ENCODE measurements around the gene CNOT11.
A peak's percentile ranks its signal among the peaks of the same experiment; 100 is the strongest.

CNOT11 gene

DNA sequence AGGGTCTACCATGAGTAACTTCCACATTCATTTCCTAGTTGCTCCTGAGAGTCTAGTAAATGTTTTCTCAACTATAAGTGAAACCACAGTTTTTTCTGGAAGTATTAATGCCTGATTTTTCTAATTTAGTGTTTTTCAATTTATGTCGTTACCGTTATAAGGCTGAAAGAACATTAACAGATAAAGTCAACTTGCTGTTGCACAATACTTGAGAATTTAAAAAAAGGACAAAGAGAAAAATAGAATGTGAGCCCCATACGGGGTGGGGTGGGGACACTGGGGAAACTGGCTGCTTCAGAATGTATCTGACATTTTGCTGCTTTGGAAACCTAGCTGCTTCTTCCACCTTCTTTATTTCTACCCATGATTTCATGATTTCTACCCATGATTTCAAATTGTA is 26.2 kb downstream of the CNOT11 start:
- DNase-seq (ENCODE audit: low read depth) = no peak

DNA sequence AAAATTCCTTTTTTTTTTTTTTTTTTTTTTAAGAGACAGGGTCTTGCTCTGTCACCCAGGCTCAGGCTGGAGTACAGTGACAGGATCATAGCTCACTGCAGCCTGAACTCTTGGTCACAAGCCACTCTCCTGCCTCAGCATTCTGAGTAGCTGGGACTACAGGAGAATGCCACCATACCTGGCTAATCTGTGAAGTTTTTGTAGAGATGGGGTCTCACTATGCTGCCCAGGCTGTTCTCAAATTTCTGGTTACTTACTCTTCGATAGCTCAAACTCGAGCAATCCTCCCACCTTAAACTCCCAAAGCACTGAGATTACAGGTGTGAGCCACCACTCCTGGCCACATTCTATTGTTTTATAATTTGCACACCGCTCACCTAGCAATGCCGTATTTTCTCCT is 28.8 kb downstream of the CNOT11 start:
- no peak for DNase-seq (ENCODE audit: low read depth)

DNA sequence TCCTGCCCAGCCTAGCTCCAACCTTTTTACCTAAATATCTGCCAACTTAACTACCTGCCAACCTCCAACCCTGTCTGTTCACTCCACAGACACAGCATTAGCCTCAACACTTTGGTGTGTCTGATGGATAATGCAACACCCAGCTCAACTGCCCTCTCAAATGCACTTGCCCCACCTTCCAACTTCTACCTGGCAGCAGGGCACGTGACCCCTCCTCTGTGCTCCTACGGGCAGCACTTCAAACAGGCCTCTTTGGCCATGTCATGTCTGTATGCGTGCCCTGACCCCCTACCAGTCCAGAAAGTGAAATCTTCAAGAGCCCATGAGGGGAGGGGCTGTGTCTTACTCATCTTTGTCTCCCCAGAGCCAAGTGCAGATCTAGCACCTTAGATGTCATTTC is 30.3 kb downstream of the CNOT11 start:
- DNase-seq (ENCODE audit: low read depth) = no peak

DNA sequence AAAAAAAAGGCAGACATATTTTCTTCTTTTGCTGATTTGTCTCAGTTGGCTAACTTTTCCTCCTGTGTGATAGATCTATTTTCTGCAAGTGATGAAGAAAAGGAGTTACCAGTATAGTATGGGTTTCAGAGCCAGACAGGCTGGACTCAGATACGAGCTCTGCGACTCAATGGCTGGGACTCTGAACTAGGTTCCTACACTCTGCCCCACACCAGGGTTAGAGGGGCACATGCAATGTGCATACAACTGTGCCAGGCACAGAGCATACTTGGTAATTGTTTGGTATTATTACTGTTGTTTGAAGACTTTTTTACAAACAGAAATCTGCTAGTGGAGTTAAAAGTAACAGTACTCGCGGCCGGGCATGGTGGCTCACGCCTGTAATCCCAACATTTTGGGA is 34.0 kb downstream of the CNOT11 start:
- no peak for DNase-seq (ENCODE audit: low read depth)

DNA sequence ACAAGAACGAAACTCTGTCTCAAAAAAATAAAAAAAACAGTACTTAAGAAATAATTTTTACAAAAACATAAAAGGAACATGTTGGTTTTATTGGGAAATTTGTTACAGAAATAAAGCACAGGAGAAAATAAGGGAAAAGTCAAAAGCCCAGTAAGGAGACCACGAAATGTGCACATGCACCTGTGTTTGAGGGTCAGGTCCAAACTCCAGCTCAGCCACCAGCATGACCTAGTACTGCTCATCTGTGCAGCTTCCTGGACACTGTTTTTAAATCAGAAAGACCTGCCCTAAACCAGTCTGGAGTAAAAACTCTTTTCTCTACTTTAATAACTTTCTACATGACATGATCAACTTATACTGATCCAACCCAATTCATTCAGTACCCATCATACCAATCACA is 34.6 kb downstream of the CNOT11 start:
- DNase-seq (ENCODE audit: low read depth) = no peak

DNA sequence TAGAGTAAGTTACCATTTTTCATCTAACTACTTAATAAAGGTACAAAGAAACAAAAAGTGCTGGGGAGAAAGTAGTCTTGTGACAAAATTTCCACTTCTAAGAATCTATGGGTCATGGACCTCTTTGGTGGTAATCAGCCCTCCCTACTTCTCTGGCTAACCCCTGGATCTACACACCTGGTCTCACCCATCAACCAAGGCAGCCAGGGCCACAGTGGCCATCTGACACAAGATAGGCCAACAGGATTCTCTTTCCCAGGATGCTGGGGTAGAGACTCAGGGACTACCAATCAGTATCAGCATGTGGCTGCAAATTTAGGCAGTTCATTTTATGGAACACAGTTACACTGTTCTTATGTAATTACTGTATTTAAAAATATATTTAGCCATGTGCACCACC is 38.0 kb downstream of the CNOT11 start:
- DNase-seq (ENCODE audit: low read depth) = no peak

DNA sequence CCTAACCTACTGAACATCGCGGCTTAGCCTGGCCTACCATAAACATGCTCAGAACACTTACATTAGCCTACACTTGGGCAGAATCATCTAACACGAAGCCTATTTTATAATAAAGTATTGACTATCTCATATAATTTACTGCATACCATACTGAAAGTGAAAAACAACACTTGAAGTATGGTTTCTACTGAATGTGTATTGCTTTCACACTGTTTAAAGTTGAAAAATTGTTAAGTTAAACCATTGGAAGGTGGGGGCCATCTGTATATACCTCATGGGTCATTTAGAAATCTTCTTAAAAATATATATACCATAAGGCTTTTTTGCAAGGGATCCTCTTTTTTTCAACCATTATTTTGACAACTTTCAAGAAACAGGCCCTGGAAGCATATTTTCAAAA is 39.3 kb downstream of the CNOT11 start:
- no peak for DNase-seq (ENCODE audit: low read depth)

DNA sequence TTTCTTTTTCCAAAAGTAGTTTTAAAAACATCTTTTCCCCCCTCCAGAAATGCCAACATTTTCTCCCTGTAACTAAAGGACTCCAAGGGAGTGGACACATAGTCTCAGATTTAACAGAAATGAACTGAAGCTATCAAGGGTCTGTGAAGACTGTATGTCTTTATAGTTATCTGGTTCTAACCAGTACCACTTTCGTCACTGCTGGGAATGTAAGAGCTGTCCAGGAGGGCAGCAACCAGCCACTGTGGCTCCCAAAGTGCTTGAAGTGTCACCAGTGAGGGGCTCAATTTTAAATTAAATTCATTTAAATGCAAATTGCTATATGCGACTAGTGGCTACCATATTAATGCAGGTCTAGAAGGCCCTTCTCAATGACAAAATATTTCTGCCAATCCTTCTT is 40.9 kb downstream of the CNOT11 start:
- no peak for DNase-seq (ENCODE audit: low read depth)

DNA sequence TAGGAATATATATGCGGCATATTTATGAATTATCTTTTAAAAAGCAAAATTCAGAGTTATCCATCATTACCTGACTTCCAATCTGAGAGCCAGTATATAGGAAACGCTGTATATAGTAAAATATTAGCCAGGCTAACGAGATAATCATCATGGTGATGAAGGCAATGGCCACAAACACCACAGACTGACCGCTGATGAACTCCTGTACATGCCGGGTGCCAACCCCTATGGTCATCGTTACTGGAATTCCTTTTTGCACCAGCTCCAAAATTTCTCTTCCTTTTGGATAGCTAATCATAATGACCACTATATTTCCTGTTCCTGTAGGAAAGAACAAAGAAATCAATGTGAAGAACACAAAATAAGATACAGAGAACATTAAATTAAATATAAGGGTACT is 42.2 kb downstream of the CNOT11 start:
- DNase-seq (ENCODE audit: low read depth) = no peak

DNA sequence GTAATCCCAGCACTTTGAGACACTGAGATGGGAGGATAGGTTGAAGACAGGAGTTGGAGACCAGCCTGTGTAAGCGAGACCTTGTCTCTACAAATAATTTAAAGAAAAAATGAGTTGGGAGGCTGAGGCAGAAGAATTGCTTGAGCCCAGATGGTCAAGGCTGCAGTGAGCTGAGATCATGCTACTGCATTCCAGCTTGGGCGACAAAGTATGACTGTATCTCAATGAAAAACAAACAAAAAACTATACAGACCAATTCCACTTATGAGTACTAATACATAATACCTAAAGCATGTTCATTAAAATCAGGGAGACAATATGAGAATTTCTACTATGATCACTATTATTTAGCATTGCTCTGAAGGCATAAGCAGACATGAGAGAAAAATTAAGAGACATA is 43.2 kb downstream of the CNOT11 start:
- no peak for DNase-seq (ENCODE audit: low read depth)

DNA sequence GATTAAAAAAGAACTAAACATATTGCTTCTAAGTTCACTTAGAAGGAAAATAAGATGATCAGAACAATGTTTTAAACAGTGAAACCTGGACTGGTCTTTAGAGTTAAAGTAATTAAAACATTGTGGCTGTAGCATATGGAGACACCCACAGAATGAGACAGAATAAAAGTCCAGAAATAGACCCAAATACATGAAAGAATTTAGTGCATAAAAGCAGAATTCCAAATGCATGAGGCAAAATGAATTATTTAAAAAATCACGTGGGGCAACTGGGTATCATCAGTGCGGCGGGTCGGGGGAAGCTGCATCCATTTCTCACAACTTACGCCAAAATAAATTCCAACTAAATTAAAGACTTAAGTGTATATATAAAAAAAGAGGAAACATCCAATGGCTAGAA is 43.7 kb downstream of the CNOT11 start:
- no peak for DNase-seq (ENCODE audit: low read depth)

DNA sequence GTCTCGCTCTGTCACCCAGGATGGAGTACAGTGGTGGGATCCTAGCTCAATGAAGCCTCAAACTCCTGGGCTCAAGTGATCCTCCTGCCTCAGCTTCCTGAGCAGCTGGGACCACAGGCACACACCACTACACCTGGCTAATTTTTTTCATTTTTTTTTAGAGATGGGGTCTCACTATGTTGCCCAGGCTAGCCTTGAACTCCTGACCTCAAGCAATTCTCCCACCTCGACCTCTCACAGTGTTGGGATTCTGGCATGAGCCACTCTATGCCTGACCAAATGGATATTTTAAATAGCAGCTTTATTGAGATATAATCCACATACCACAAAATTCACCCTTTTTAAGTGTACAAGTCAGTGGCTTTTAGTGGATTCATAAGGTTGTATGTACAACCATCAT is 44.7 kb downstream of the CNOT11 start:
- DNase-seq (ENCODE audit: low read depth) = no peak

DNA sequence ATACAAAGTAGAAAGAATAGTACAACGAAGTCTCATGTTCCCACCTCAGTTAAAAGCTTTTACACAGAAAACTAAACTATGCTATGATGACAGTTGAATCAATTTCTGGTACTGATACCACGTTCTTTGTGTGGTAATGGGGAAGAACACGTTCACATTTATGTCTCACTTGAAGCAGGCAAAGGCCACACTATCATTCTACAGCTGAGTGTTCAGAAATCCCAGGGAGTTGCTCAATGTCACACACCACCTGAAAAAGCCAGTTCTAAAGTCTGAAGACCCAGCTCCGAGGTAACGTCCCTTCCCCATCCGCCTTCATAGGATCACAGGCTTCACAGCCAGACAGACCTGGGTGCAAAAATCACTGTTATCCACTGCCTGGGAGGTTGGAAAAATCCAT is 46.9 kb downstream of the CNOT11 start:
- DNase-seq (ENCODE audit: low read depth) = no peak

DNA sequence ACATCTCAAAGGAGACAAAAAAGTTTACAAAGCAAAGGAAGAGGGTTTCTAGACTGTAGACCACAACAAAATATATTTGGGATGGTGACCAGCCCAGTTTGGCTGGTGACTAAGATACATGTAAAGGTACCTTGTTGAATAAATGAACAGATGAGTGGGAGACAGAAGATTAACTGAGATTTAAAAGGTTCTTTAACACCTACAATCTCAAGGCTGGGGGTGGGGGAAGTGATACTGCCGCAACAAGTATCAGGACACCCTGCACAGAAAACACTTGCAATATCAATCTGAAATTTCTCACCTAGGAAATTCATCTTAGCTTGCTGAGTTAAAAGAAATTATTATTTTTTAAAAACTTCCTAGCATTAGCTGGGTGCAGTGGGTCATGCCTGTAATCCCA is 47.5 kb downstream of the CNOT11 start:
- DNase-seq (ENCODE audit: low read depth) = no peak

DNA sequence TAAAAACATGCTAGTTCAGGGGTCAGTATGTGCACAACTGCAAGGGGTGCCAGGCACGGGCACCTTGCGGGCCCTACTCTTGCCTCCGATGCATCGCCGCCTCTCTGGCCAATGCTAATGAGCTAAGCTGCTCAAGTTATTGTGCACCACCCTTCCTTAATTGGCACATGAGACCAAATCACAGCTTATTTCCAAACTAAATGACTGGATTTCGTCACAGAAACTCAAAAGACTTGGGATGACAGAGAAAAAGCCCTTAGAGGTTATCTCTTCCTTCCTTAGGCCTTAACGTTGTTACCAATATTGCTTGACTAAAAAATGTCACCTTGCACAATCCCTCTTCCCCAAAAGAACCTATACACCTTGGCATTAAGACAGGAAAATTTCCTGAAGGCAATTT is 48.1 kb downstream of the CNOT11 start:
- DNase-seq (ENCODE audit: low read depth) = no peak

DNA sequence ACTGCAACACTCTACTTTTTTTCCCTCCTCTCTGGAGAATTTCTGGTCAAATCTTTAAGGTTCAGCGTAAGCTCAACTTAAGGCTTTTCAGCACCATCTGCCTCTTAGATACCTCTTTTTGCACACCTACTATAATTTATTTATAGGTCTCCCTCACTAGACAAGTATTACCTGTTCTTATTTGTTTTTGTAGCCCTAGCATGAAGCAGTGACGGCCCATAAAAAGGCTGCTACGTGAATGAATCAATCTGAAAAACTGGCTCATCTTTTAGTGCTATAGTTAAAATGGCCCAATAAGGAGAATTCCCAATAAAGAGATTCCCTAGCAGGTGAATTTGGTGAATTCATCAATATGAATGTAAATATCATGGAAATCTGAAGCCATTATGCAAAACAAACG is 49.3 kb downstream of the CNOT11 start:
- no peak for DNase-seq (ENCODE audit: low read depth)

DNA sequence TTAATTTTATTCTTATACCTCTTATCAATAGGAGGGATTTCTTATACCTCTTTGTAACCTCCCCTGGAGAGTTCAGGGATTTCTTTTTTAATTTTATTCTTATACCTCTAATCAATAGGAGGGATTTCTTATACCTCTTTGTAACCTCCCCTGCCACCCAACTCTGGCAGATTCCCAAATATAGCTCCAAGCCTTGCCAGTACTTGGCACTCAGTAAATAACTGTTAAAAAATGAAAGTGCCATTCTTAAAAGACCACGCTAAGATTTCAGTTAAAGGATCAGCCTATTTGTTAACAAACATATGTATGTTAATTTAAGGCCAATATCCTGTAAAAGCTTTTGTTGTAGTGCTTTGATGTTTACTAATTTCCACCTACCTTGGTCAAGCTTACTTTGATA is 51.0 kb downstream of the CNOT11 start:
- no peak for DNase-seq (ENCODE audit: low read depth)

DNA sequence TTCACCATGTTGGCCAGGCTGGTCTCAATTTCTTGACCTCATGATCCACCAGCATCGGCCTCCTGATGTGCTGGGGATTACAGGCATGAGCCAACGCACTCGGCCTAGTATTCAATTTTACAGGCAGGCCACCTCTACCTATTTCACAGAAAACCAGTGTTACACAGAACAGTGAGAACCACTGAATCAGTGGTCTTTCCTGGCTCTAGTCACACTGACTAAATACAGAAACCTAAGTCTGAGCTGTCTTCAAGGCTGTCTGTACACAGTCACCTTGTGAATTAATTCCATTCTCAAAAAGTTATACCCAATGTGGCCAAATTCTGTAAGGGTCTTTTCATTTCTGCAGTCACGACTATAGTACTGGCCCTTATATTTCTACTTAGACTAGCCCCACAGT is 52.3 kb downstream of the CNOT11 start:
- no peak for DNase-seq (ENCODE audit: low read depth)

DNA sequence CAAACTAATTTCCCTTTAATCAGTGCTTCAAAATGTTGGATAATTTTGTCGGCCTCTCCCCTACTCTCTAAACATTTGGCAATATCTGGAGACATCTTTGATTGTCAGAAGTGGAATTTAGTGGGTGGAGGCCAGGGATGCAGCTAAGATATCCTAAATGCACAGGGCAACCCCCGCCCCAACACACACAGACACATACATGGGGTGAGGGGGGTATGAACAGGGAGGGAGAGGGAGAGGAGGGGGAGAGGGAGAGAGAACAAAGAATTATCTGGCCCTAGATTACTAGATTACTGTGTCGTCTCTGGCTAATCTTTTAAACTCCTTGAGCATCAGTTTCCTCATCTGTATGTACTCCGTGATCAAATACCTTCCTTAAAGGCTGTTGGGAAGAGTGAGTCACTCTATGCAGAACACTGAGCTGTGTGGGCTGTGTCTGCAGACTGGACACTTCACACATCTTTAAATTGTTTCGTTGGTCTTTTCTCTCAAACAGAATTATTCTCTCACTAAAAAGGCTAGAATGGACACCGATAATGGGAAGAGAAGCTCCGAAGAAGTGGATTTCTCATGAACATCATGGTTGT is 52.9 kb downstream of the CNOT11 start:
- no peak for DNase-seq (ENCODE audit: low read depth)

DNA sequence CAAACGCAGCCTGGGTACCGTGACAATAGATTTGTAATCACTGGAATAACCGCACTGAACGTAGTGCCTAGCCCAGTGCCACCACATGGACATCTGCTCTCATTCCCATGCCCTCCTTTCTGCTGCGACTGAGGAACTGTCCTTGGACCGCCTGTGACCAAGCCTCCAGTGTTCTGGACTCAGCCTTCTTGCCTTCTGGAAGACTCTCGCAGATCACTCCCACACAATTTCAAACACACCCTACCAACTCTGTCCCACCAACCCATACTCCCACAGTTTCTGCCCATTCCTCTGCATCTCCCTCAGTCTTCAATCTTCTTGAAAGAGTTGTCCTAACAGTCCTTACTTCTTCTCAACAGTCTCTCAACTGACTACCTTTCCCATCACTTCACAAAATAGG is 53.7 kb downstream of the CNOT11 start:
- DNase-seq (ENCODE audit: low read depth) = no peak

DNA sequence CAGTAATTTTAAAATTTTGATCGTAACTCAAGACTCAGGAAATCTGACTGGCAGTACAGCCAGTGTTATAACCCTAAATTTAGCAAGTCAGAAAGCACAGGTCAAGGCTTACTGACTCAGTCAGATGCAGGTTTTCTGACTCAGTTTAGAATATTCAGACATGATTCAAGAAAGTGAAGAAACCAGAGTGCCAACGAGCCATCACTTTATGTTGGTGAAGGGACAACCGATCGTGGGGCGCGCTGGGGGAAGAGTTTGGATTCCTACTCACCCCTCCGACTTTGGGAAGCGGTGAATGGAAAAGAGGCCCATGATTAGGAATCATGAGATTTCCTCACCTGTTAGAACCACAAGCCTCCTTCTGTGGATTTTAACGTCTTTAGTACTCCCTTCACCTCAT is 54.8 kb downstream of the CNOT11 start:
- no peak for DNase-seq (ENCODE audit: low read depth)

DNA sequence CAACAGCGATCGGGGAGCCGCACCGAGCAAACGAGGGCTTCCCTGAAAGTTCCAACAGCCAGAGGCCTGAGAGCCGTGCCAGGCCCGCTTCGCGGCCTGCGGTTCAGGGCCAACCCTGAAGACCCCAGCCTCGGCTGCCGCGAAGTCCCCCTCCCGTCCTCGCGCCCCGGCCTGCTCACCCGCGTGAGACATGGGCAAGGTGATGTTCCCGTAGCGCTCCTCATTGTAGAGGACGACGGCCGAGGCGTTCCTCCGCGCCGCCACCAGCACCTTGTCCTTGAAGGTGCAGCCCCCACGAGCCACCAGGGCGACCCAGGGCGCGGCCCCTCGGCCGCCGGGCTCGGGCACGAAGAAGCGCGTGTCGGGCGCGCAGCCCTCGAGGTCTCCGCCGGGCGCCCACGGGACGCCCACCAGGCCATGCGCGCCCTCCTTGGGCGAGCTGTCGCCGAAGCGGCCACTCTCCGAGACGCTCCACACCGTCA is 55.3 kb downstream of the CNOT11 start:
- DNase-seq (ENCODE audit: low read depth) = no peak

DNA sequence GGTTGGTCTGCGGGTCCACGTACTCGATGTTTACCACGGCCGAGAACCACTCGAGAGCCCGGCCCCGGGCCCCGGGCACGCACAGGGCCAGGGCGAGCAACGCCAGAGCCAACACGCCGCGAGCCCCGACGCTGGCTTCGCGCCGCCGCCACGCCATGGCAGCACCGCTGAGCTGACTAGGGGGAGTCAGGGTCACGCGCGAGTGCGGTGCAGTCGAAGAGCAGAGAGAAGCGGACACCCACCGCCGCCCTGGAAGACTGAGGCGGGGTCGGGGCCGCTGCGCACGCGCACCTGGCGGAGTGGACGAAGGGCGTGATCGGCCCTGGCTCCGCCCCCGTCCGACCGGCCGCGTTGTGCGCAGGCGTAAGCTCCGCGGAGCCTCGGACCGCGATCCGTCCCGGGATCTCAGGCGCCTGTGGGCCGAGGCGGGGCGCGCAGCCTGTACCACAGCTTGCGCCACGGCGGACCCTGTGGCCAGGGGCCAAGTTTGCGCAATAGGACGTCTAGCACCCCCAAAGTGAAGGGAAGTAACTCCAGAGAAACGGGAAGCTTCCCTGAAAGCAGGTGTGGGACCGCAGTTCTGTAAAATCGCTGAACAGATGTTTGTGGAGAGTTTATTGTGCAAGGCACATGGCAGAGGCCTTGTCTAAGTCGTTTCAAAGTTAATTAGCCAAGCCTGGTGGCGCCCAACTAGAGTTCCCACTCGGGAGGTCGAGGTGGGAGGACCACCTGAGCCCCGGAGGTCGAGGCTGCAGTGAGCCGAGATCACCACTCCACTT is 55.9 kb downstream of the CNOT11 start, which contains the start of gene RNF149:
RNF149 (minus strand) TSS at position 270 of the 779 bp plus-strand sequence; CDS start at position 157, 113 bp downstream.
- peak; percentile 88 for DNase-seq (ENCODE audit: low read depth)

Measured in stimulated activated CD8-positive, alpha-beta memory T cell treated with anti-CD3 and anti-CD28 coated beads, Interleukin-15, amount 100 ng/mL, for 24 hours (primary cell).